Right ventricle myocardium inferior (tissue), 1 donor: ENCODE results near the gene MAB21L4. TPM values are rescaled to one million over a fixed set of nuclear protein-coding genes. Genes with fewer than 3 reads are reported as not detected.
A peak's percentile ranks its signal among the peaks of the same experiment; 100 is the strongest.

ENCODE experiments used
- ATAC-seq: fragments of 200-7000 bp; cut with Tn5 transposase; one replicate; pipeline ENCODE4 v1.9.1; 2020; ENCODE audit warnings: mild to moderate bottlenecking, moderate library complexity
- DNase-seq: peaks from one replicate; pipeline ENCODE4 v3.0.0; 2021; ENCODE audit errors: missing footprints
- intact Hi-C: fragments of 100-400 bp; cut with DNase I; formaldehyde crosslinking; loops from one replicate; pipeline ENCODE4 v1.11.0; 2022
- total RNA-seq: library from RNA; stranded (reverse); fragmentation: NEBNext Ultra II Directional; extraction: Animal tissue kit (Norgen Biotek cat#: 25700); gene quantifications from one replicate; pipeline ENCODE4 v1.2.1, GENCODE V29; 2021
- donor health status: DM: no; HTN: yes; CAD: no; lungs with severe emphysema.

Gene MAB21L4
- total RNA-seq, 1 donor from 2014 or later: not detected

GRCh38 chr2:240873805-240874714 lies 21.9 kb downstream of the MAB21L4 start:
- ATAC-seq (no peak), DNase-seq (no peak)
- intact Hi-C loops: no loop called here

- ATAC-seq (no peak), DNase-seq (no peak)
- intact Hi-C loops: no loop called here
Observed at GRCh38 chr2:240873098-240873788, 22.7 kb downstream of the MAB21L4 start.

GRCh38 chr2:240872317-240873097 lies 23.4 kb downstream of the MAB21L4 start:
- ATAC-seq: no peak
- intact Hi-C loops: no loop called here
- no peak for DNase-seq

- ATAC-seq: no peak
- no peak for DNase-seq
- intact Hi-C loops: no loop called here
Observed at GRCh38 chr2:240871071-240871958, 24.6 kb downstream of the MAB21L4 start.

- ATAC-seq (no peak), DNase-seq (no peak)
- intact Hi-C loops: no loop called here
Observed at GRCh38 chr2:240869956-240870875, 25.7 kb downstream of the MAB21L4 start.

- DNase-seq: no peak
- ATAC-seq: peak; percentile 11
- intact Hi-C loops: no loop called here
Observed at GRCh38 chr2:240869109-240869955, 26.6 kb downstream of the MAB21L4 start.

- no peak for DNase-seq
- intact Hi-C loops: no loop called here
Observed at GRCh38 chr2:240868286-240869108, 27.5 kb downstream of the MAB21L4 start, which contains the start of gene AGXT. AGXT (plus strand) TSS chr2:240868824; CDS start chr2:240868866, 42 bp downstream.

GRCh38 chr2:240865391-240865790 lies 30.6 kb downstream of the MAB21L4 start:
- intact Hi-C loops: no loop called here
- ATAC-seq (no peak), DNase-seq (no peak)

More at GRCh38 chr2:240868286-240869108, 27.5 kb downstream of the MAB21L4 start, which contains the start of gene AGXT:
- no peak for ATAC-seq

GRCh38 chr2:240864475-240864874 lies 31.5 kb downstream of the MAB21L4 start:
- ATAC-seq (no peak), DNase-seq (no peak)
- intact Hi-C loops: no loop called here

- ATAC-seq (no peak), DNase-seq (no peak)
- intact Hi-C loops: no loop called here
Observed at GRCh38 chr2:240861547-240861946, 34.4 kb downstream of the MAB21L4 start.

- DNase-seq (no peak), ATAC-seq (no peak)
- intact Hi-C loops: loop anchor here (5.0 to 10.0 kb wide), 2 partner anchors 53 to 226 kb away; no protein-coding TSS in a partner anchor
Observed at GRCh38 chr2:240858871-240859270, 37.1 kb downstream of the MAB21L4 start.

- DNase-seq (no peak), ATAC-seq (no peak)
- intact Hi-C loops: loop anchor here (5.0 to 10.0 kb wide), 2 partner anchors 54 to 226 kb away; no protein-coding TSS in a partner anchor
Observed at GRCh38 chr2:240858321-240858720, 37.6 kb downstream of the MAB21L4 start.

GRCh38 chr2:240857039-240858008 lies 38.6 kb downstream of the MAB21L4 start:
- intact Hi-C loops: loop anchor here (5.0 to 10.0 kb wide), 2 partner anchors 55 to 227 kb away; no protein-coding TSS in a partner anchor
- DNase-seq: no peak
- ATAC-seq: no peak
